Measurements from ENCODE around the gene GPR42. TPM values are rescaled to one million over a fixed set of nuclear protein-coding genes. Genes with fewer than 3 reads are reported as not detected.

The GPR42 gene
- total RNA-seq, 1 donor from 2014 or later, result not detected

- no peak for DNase-seq (ENCODE audit: low spot score in 2 of 2)
- Histone ChIP-seq H3K4me1 (no peaks in the 10 kb centered on the region), H3K4me3 (no peak overlapping the region), H3K9me3 (no peaks in the 10 kb centered on the region), H3K27me3 (no peaks in the 10 kb centered on the region), H3K27ac (no peak overlapping the region), H3K36me3 (no peaks in the 10 kb centered on the region)
- intact Hi-C loops (cut with DNase I), result no loop called here
- no peak for TF ChIP-seq CTCF (IDR thresholded peaks at IDR 0.05)
These were observed 29.2 kb upstream of the GPR42 start for GRCh38 chr19:35341565-35342225.

DNA sequence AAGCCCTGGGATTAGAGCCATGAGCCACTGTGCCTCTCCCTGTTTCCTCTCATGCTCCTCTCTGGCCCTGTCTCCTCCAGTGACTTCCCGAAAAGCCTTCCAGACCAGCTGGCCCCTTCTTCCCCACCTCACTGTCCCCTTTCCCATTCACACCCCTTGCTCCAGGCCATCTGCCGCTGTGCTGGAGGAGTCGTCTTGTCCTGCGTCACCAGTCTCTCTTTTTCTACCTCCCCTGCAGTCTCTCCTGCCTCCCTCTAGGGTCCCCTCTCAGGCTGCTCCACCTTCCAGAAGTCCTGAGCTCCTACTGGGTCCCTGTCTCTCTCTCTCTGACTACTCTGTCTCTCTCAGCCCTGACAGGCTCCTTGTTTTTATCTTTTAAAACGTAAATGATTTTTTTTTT is 28.4 kb upstream of the GPR42 start:
- Histone ChIP-seq H3K9me3 (no peaks in the 10 kb centered on the region), H3K4me1 (no peaks in the 10 kb centered on the region), H3K36me3 (no peaks in the 10 kb centered on the region), H3K27ac (no peak overlapping the region), H3K27me3 (no peaks in the 10 kb centered on the region), H3K4me3 (no peak overlapping the region)
- TF ChIP-seq CTCF (IDR thresholded peaks at IDR 0.05), result no peak
- no peak for DNase-seq (ENCODE audit: low spot score in 2 of 2)
- intact Hi-C loops (cut with DNase I), result no loop called here

DNA sequence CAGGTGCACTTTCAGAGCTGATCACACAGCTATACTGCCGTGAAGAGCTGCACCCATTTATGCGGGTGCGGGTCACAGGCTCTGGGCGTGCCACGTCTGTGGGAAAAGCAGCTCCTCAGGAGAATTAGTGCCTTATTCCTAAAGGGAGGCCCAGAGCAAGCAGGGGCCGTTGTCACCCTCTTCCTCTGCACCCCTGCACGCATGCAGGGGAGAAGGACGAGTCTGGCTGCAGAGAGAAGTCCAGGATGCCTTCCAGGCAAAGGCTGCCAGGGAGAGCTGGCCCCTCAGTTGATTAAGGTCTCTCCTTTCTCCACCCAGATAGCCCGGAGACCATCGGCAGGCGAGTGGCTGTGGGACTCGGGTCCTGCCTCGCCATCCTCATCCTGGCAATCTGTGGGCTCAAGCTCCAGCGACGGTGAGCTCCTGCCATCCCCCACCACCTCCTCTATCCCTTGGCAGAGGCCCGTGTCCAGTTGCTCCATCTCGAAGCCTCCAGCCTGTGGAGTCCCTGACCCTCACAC is 26.3 kb upstream of the GPR42 start:
- TF ChIP-seq CTCF (IDR thresholded peaks at IDR 0.05), result no peak
- no peaks in the 10 kb centered on the region for H3K27me3 ChIP-seq
- H3K4me1 ChIP-seq, result no peaks in the 10 kb centered on the region
- no peaks in the 10 kb centered on the region for H3K9me3 ChIP-seq
- peak in 1 of 2 donors; percentile 42 for DNase-seq (ENCODE audit: low spot score in 2 of 2)
- no peak overlapping the region for H3K4me3 ChIP-seq
- no peak overlapping the region for H3K27ac ChIP-seq
- H3K36me3 ChIP-seq, result no peaks in the 10 kb centered on the region
- intact Hi-C loops (cut with DNase I), result no loop called here

- no peak for TF ChIP-seq CTCF (IDR thresholded peaks at IDR 0.05)
- H3K27me3 ChIP-seq, result no peaks in the 10 kb centered on the region
- DNase-seq (ENCODE audit: low spot score in 2 of 2), result peak in 1 of 2 donors; percentile 58
- H3K4me3 ChIP-seq, result no peak overlapping the region
- no peak overlapping the region for H3K27ac ChIP-seq
- no peaks in the 10 kb centered on the region for H3K36me3 ChIP-seq
- no peaks in the 10 kb centered on the region for H3K9me3 ChIP-seq
- intact Hi-C loops (cut with DNase I), result no loop called here
- no peaks in the 10 kb centered on the region for H3K4me1 ChIP-seq
These were observed 25.2 kb upstream of the GPR42 start for GRCh38 chr19:35345671-35346111.

DNA sequence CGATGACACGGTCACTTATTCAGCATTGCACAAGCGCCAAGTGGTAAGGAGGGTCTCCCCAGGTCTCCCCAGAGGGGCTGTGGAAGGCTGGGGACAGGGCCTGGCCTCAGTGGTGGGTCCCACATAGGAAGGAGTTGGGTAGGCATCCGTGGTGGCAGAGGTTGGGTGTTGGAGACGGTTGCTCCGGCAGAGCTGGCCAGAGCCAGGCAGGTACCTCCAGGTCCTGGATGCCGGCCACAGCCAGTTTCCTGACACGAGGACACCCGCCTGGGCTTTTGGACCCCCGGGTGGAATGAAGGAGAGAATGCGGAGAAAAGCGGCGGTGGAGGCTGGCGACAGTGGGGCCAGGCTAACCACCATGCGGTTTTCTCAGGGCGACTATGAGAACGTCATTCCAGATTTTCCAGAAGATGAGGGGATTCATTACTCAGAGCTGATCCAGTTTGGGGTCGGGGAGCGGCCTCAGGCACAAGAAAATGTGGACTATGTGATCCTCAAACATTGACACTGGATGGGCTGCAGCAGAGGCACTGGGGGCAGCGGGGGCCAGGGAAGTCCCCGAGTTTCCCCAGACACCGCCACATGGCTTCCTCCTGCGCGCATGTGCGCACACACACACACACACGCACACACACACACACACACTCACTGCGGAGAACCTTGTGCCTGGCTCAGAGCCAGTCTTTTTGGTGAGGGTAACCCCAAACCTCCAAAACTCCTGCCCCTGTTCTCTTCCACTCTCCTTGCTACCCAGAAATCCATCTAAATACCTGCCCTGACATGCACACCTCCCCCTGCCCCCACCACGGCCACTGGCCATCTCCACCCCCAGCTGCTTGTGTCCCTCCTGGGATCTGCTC is 24.4 kb upstream of the GPR42 start:
- H3K36me3 ChIP-seq, result no peaks in the 10 kb centered on the region
- TF ChIP-seq CTCF (IDR thresholded peaks at IDR 0.05), result no peak
- no peak overlapping the region for H3K4me3 ChIP-seq
- H3K4me1 ChIP-seq, result no peaks in the 10 kb centered on the region
- DNase-seq (ENCODE audit: low spot score in 2 of 2), result peak in 1 of 2 donors; percentile 61
- intact Hi-C loops (cut with DNase I), result no loop called here
- H3K27me3 ChIP-seq, result no peaks in the 10 kb centered on the region
- no peak overlapping the region for H3K27ac ChIP-seq
- H3K9me3 ChIP-seq, result no peaks in the 10 kb centered on the region
